HG02610 (cell line): ENCODE results near the gene ARTN.

Experiments used
- ATAC-seq: cut with Tn5 transposase; IDR thresholded peaks from one replicate; pipeline ENCODE4 v1.9.1; 2021; ENCODE audit warnings: mild to moderate bottlenecking, moderate library complexity; ENCODE audit not compliant: unreplicated experiment

ARTN gene

DNA sequence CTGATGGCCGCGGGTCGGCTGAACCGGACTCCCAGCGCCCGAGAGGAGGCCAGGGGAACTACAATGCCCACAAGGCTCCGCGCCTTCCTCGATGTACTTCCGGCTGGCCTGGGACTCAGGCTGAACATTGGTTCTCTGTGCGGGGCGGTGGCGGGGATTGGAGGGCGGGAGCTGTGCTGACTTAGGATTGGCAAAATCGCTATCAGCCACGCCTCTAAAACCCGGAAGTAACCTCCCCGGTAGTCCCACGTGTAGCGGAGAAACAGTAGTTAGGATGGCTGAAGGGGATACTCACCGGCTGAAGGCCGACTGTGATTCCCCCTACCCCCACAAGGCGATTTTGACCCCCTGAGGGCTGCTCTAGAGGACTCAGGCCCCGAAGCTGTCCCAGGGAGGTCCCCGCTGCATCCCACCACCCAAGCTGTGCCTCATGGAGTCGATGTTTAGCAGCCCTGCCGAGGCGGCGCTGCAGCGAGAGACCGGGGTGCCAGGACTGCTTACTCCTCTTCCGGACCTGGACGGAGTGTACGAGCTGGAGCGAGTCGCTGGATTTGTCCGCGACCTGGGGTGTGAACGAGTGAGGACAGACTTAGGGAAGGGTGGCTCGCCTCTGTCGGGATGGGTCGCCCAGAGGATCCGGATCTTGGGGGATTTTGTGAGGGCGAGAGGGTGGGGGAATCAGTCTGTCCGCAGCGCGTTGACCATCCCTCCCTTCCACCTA is 36.3 kb downstream of the ARTN start, which contains the start of gene DPH2:
TSS of gene DPH2 (plus strand) at position 265 of the 721 bp plus-strand sequence. CDS start at position 431, 166 bp downstream.
- peak; percentile 88 for ATAC-seq

DNA sequence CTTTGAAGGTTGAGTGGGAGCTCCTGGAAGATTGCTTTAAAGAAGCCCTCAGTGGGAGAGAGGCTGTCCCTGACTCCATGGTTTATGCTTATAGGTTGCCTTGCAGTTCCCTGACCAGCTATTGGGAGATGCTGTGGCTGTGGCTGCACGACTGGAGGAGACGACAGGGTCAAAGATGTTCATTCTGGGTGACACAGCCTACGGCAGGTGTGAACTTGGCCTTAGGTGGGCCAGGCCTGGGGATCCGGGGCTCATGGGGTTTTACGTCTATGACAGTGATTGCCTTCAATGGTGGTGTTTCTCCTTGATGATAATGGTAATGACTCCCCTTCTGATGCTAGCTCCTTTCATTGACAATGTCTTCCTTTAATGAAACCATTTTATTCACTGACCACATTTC is 36.9 kb downstream of the ARTN start:
- no peak for ATAC-seq

DNA sequence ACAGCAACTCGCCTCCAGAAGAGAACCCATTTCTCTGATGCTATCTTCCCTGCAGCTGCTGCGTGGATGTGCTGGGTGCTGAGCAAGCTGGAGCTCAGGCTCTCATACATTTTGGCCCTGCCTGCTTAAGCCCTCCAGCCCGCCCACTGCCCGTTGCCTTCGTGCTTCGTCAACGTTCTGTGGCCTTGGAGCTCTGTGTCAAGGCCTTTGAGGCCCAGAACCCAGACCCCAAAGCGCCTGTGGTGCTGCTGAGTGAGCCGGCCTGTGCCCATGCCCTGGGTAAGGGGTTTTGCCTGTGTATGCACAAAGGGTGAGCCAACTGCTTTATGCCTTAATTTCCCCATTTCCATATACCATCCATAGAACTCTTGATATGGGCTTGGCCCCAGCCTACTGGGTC is 37.3 kb downstream of the ARTN start:
- no peak for ATAC-seq

DNA sequence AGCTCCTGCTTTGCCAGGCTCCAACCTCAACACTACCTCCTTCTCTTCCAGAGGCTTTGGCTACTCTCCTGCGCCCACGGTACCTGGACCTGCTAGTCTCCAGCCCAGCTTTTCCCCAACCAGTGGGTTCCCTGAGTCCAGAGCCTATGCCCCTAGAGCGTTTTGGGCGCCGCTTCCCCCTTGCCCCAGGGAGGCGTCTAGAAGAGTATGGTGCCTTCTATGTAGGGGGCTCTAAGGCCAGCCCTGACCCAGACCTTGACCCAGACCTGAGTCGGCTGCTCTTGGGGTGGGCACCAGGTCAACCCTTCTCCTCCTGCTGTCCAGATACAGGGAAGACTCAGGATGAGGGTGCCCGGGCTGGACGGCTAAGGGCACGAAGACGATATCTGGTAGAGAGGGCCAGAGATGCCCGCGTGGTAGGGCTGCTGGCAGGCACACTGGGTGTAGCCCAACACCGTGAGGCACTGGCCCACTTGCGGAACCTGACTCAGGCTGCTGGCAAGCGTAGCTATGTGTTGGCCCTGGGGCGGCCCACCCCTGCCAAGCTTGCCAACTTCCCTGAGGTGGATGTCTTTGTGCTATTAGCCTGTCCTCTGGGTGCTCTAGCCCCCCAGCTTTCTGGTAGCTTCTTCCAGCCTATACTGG is 37.9 kb downstream of the ARTN start:
- no peak for ATAC-seq

DNA sequence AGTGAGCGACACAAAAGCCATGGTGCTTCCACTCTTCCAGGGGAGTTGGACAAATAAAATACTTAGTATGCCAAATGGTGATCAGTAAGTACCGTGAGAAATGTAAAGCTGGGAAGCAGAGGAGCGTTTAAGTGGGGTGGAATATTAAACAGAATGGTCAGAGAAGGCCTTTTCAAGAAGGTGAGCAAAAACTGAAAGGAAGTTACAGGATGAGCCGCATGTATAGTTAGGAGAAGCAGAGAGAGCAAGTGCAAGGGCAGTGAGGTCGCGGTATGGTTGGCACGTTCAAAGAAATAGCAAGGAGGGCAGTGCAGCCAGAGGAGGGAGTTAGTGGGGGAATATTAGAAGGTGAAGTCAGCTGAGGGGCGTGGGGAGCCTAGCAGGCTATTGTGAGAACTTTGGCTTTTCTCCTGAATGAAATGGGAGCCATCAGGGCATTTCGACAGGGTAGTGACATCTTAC is 40.4 kb downstream of the ARTN start:
- ATAC-seq, result no peak

DNA sequence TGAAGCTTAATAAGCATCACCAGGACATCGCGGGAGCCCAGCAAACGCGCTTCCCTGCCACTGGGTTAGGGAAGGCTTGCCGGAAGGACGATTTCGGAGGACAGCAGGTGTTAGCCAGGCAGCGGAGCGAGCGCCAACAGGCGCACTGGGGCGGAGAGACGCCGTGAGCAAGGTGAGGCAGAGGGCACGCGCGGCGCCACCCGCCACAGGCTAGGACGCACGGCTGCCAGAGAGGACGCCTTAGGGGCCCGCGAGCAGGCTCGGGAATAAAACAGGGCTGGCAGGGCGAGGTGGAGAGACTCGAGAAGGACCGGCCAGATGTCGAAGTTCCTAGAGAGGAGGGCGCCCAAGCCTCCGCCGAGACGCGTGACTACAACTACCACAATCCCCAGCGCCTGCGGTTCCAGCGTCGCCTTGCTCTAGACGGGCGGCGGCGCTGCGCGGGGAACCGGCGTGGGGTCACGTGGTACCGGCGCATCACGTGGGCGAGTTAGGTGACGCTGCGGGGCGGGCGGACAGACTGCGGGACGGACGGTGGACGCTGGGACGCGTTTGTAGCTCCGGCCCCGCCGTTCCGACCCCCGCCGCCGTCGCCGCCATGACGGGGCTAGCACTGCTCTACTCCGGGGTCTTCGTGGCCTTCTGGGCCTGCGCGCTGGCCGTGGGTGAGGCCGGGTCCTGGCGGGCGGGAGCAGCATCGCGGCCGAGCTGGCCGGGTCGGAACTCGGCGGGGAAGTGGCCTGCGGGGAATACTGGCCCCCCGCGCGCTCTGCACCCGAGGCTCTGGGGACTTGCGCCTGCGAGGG is 41.0 kb downstream of the ARTN start, which contains the start of gene ATP6V0B:
TSS of gene ATP6V0B (plus strand) at position 518 of the 806 bp plus-strand sequence. CDS start at position 599, 81 bp downstream.
- ATAC-seq, result peak; percentile 59

DNA sequence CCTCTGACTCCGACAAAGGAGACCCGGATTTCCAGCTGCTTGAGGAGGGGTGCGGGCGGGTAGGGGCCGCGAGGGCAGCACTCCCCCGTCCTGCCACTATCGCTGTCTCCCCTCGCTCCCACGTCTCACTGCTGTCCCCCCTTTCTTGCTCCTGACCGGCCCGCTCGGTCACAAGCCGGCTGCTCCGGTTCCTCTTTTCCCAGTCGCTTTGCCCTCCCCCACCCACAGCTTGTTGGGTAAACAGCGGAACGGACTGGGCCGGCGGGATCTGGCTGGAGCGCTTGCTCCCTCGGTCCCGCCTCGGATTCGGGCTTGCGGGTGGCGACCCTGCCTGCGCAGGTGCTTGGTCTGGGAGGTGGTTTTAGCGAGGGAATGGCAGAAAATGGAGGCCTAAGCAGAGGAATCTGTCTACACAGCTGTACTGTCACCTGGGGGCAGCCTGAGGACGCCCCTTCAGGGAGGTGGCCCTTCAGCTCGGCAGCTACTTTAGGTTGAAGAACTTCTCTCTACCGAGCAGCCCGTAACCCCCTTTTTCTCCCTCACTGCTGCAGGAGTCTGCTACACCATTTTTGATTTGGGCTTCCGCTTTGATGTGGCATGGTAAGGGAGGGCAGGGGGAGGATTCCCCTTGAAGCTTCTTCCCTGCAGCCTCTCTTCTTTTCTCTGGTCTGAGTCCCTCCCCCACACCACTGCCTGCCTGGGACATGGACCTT is 41.8 kb downstream of the ARTN start:
- ATAC-seq, result no peak

DNA sequence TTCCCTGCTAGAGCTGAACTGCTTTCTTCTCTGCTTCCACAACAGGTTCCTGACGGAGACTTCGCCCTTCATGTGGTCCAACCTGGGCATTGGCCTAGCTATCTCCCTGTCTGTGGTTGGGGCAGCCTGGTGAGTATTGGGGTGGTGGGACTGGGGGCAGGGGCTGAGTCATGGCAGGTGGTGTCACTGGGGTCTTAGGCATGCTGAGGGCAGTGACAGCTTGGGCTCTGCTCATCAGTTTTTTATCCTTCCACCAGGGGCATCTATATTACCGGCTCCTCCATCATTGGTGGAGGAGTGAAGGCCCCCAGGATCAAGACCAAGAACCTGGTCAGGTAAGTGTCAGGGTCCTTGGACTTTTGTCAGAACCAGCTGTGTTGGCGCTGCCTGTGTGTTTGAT is 42.4 kb downstream of the ARTN start:
- no peak for ATAC-seq

DNA sequence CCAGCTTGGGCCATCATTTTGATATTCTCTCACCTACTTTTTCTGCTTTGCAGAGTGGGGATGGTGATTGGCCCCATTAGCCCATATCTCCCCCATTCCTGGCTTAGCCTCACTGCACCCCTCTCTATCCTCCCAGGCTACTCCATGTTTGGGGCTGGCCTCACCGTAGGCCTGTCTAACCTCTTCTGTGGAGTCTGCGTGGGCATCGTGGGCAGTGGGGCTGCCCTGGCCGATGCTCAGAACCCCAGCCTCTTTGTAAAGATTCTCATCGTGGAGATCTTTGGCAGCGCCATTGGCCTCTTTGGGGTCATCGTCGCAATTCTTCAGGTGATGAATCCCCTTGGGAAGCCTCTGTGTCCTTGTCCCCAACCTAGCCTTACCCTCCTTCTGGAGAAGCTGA is 43.3 kb downstream of the ARTN start:
- no peak for ATAC-seq

DNA sequence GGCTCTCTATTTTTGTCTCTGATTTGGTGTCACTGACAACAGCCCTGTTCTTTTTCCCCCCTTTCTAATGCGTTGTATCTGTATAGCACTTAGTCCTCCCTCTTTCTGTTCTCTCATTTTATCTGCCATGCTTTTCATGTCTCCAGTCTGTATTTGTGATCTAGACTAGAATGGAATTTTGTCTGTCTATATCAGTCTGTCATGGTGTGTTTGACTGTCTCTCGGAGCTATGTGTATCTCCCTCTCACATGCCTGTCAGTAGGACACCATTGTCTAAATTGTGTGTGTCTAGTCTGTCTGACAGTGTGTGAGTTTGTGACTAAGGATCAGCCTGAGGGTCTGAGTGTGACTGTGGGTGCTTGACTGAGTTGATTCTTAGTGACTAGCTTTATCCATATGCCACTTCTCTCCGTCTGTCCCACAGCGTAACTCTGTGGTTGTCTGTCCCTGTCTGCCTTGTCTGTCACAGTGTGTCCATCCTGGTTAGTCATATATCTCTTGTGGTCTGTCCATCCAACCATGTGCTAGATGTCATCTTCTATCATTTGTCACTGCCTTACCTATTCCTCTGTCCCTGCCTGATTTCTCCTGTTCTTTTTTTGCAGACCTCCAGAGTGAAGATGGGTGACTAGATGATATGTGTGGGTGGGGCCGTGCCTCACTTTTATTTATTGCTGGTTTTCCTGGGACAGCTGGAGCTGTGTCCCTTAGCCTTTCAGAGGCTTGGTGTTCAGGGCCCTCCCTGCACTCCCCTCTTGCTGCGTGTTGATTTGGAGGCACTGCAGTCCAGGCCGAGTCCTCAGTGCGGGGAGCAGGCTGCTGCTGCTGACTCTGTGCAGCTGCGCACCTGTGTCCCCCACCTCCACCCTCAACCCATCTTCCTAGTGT is 44.0 kb downstream of the ARTN start:
- no peak for ATAC-seq

DNA sequence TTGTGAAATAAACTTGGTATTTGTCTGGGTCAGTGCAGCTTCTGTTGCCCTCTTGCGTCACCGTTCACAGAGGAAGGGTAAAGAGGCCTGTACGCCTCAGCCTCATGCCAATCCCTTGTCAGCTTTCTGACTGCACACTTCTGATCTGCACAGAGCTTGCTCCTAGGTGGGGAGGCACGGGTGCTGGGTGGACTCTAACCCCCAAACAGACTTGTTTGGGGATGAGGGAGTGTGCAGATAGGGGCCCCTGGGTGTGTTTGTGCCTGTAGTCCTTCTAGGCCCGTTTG is 44.6 kb downstream of the ARTN start:
- ATAC-seq, result no peak

DNA sequence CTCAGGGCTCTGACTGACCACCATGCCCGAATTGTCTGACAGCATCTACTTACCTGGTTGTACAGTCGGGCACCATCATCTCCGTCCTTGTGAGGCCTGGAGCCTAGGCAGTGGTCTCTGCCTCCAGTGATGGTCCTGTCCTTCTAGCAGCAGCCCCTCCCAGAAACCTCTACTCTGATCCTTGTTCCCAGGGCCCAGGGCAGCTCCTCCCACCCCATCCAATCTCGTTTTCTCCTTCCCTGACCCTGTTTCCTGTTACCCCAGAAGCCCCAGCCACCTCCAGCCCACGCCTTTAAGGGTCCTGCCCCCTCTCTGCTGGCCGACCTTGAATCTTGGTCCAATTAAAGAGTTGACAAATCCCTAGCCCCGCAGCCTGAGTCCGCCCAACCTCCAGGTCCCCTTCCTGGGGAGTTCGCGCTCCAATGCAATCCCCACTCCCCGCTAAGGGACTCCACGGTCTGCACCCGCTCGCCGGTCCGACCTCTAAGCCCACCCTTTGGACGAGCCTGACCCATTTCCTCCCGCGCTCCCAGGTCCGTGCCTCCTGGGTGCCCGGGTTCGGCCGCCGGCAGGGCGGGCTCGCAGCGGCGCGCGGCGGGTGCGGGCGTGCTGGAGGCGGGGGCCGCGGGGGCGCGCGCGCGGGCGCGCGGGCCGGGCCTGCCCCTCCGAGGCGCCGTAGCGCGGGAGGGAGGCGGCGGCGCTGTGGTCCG is 45.1 kb downstream of the ARTN start, which contains the start of gene B4GALT2:
TSS of gene B4GALT2 (plus strand) at position 660 of the 710 bp plus-strand sequence. CDS start 1,951 bp downstream, outside the sequence.
- ATAC-seq, result no peak

DNA sequence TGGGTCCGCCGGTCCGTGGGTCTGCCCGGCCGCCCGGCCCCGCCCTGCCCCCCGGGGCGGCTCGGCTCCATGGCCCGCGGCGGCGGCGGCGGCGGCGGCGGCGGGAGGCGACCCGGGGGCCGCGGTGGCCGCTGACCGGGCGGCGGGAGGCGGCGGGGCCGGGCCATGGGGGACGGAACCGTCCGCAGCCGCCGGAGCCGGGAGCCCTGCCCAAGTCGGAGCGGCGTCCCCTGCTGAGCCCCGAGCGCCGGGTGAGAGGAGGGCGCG is 45.6 kb downstream of the ARTN start:
- ATAC-seq, result no peak

DNA sequence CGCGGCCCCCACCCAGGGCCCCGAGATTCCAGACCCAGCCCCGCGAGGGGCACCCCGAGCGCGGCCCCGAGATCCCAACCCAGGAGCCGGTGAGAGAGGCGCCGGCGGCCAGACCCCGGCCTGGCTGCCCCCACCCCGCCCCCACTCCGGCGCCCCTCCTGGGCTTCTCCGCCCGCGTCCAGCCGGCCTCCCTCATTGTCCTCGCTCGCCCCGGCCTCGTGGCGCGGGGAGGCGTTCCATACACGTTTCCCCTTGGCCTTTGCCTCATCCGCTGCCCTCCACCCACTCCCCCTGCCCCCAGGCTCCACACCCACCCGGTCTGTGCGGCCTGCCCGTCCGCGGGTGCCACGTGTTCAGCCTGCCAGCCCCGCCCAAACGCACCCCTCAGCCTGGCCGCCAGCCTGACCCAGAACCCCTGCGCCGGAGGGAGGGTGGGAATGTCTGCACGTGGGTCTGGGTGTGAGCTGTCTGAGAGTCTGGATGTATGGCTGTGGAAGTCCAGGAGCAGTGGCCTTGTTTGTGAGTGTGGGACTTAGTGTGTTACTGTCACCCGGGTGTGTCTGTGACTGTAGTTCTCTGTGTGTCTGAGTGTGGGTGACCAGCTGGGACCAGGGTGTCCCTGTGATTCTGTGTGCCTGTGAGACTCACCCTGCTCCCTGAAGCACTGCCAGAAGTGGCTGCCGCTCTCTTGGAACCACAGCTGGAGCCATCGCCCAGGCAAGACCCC is 46.1 kb downstream of the ARTN start:
- no peak for ATAC-seq

DNA sequence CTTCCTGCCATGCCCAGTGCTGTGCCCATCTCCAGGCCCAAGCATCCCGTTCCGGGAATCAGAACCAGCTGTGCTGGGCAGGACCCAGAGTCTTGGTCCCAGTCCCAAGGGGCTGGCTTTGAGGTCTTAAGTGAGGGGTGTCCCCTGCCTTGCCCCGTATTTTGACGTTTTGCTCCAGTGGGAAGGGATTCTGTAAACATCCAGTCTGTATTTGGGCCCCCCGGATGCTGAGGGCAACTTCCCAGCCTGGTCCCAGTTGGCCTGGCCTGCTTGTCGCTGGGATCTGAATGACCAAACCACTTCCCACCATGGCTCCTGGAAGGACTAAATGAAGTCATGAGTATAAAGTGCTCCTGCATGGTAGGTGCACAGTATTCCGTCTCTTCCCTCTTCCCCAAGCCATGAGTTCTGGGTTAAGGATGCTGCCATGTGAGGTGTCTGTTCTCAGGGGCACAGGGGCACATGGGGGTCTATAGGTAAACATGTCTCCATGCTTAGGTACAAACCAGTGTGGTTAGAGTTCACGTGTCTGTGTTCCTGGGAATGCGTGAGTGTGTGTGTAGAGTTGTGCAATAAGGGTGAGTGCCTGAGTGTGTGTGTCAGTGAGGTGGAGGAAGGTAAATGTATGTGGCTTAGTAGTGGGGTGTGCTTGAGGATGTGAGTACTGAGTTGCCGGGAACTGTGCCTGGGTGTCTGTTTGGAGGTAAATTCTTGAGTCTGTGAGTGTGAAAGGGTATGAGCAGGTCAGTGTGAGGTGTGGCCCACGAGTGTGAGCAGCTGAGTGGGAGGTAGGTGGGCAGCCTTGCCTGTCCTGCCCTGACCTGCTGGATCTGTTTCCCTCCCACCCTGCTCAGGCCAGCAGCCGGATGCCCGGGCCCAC is 46.9 kb downstream of the ARTN start:
- no peak for ATAC-seq

DNA sequence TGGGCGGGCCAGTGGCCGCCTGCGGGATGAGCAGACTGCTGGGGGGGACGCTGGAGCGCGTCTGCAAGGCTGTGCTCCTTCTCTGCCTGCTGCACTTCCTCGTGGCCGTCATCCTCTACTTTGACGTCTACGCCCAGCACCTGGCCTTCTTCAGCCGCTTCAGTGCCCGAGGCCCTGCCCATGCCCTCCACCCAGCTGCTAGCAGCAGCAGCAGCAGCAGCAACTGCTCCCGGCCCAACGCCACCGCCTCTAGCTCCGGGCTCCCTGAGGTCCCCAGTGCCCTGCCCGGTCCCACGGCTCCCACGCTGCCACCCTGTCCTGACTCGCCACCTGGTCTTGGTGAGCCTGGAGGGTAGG is 47.5 kb downstream of the ARTN start:
- no peak for ATAC-seq

DNA sequence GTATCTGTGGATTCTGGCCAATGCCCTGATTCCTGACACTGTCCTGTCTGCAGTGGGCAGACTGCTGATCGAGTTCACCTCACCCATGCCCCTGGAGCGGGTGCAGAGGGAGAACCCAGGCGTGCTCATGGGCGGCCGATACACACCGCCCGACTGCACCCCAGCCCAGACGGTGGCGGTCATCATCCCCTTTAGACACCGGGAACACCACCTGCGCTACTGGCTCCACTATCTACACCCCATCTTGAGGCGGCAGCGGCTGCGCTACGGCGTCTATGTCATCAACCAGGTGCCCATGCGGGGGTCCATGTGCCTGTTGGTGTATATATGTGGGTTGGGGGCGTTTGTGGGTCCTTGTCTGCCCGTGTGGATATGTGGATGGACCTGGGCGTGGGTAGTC is 48.0 kb downstream of the ARTN start:
- ATAC-seq, result no peak

DNA sequence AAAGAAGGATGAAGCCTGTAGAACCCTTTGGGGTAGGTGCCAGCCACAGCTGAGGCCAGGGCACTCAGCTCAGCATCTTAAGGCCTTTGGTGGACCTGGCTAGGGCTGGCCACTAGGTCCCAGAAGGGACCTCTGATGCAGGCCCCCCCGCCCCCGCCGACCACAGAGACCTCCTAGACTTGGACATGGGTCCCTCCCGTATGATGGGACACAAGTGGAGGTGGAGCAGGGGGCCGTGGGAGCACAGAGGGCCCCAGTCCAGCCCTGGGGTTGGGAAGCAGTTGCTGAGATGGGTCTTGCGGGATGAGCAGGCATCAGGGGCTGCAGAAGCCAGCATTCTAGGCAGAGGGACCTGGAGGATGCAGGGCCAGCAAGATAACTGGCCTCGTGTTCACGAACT is 48.6 kb downstream of the ARTN start:
- no peak for ATAC-seq
